Measurements from ENCODE around the gene ANKS1B. TPM values are rescaled to one million over a fixed set of nuclear protein-coding genes. Genes with fewer than 3 reads are reported as not detected.

ANKS1B gene
- total RNA-seq, 4 donors from 2014 or later, result 34.5 to 81.9 (median 71.1) TPM

GRCh38 chr12:98997899-98998298 lies 986.8 kb downstream of the ANKS1B start:
- 86 to 88% methylated on average over 1 of the region's 1 CpG for WGBS, 2 donors
- intact Hi-C loops (cut with DNase I), result no loop called here

GRCh38 chr12:98990648-98991047 lies 994.1 kb downstream of the ANKS1B start:
- Histone ChIP-seq H3K27me3 (no peaks in the 10 kb centered on the region), H3K27ac (no peak overlapping the region), H3K36me3 (no peaks in the 10 kb centered on the region), H3K4me3 (replicated peaks in 1 of 3) (no peak overlapping the region), H3K9me3 (no peaks in the 10 kb centered on the region), H3K4me1 (no peaks in the 10 kb centered on the region)
- intact Hi-C loops (cut with DNase I), result no loop called here
- TF ChIP-seq, protein P1, sequence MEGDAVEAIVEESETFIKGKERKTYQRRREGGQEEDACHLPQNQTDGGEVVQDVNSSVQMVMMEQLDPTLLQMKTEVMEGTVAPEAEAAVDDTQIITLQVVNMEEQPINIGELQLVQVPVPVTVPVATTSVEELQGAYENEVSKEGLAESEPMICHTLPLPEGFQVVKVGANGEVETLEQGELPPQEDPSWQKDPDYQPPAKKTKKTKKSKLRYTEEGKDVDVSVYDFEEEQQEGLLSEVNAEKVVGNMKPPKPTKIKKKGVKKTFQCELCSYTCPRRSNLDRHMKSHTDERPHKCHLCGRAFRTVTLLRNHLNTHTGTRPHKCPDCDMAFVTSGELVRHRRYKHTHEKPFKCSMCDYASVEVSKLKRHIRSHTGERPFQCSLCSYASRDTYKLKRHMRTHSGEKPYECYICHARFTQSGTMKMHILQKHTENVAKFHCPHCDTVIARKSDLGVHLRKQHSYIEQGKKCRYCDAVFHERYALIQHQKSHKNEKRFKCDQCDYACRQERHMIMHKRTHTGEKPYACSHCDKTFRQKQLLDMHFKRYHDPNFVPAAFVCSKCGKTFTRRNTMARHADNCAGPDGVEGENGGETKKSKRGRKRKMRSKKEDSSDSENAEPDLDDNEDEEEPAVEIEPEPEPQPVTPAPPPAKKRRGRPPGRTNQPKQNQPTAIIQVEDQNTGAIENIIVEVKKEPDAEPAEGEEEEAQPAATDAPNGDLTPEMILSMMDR (IDR thresholded peaks at IDR 0.05), result no peak
- no peak for TF ChIP-seq POLR2A (IDR thresholded peaks at IDR 0.05)
- 81 to 85% methylated on average over 3 of the region's 3 CpGs for WGBS, 2 donors
- DNase-seq, result no peak

More at GRCh38 chr12:98997899-98998298, 986.8 kb downstream of the ANKS1B start:
- no peak overlapping the region for H3K27ac ChIP-seq
- no peak for DNase-seq
- H3K9me3 ChIP-seq, result no peaks in the 10 kb centered on the region
- H3K4me1 ChIP-seq, result no peaks in the 10 kb centered on the region
- TF ChIP-seq, protein P1 (IDR thresholded peaks at IDR 0.05), result no peak
- TF ChIP-seq POLR2A (IDR thresholded peaks at IDR 0.05), result no peak
- H3K27me3 ChIP-seq, result no peaks in the 10 kb centered on the region
- no peak overlapping the region for H3K4me3 ChIP-seq (replicated peaks in 1 of 3)
- H3K36me3 ChIP-seq, result no peaks in the 10 kb centered on the region

DNA sequence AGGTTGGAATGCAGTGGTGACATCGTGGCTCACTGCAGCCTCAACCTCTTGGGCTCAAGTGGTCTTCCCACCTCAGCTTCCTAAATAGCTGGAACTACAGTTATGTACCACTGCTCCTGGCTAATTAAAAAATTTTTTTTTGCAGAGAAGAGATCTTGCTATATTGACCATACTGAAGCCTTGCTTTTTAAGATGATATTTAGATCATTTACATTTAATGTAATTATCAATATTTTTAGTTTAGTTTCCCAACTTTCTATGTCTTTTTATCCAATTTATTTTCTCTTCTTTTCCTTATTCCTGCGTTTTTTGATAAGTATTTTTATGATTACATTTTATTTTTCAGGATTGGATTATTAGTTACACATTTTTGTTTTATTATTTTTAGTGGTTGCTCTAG lies 999.6 kb downstream of the ANKS1B start:
- no peaks in the 10 kb centered on the region for H3K36me3 ChIP-seq
- no peak overlapping the region for H3K4me3 ChIP-seq (replicated peaks in 1 of 3)
- DNase-seq, result no peak
- intact Hi-C loops (cut with DNase I), result no loop called here
- H3K4me1 ChIP-seq, result no peaks in the 10 kb centered on the region
- TF ChIP-seq, protein P1 (IDR thresholded peaks at IDR 0.05), result no peak
- TF ChIP-seq POLR2A (IDR thresholded peaks at IDR 0.05), result no peak
- 73 to 81% methylated on average over 2 of the region's 2 CpGs for WGBS, 2 donors
- H3K27ac ChIP-seq, result no peak overlapping the region
- no peaks in the 10 kb centered on the region for H3K27me3 ChIP-seq
- no peaks in the 10 kb centered on the region for H3K9me3 ChIP-seq

GRCh38 chr12:98983647-98984046 lies 1001.1 kb downstream of the ANKS1B start:
- intact Hi-C loops (cut with DNase I), result no loop called here
- no peaks in the 10 kb centered on the region for H3K4me1 ChIP-seq
- TF ChIP-seq POLR2A (IDR thresholded peaks at IDR 0.05), result no peak
- TF ChIP-seq, protein P1 (IDR thresholded peaks at IDR 0.05), result no peak
- no peak for DNase-seq
- no peaks in the 10 kb centered on the region for H3K36me3 ChIP-seq
- no peaks in the 10 kb centered on the region for H3K27me3 ChIP-seq
- no peak overlapping the region for H3K27ac ChIP-seq
- no peak overlapping the region for H3K4me3 ChIP-seq (replicated peaks in 1 of 3)
- 90% methylated on average over 1 of the region's 1 CpG for WGBS, 2 donors
- H3K9me3 ChIP-seq, result no peaks in the 10 kb centered on the region

GRCh38 chr12:98980508-98980907 lies 1004.2 kb downstream of the ANKS1B start:
- intact Hi-C loops (cut with DNase I), result no loop called here
- no peaks in the 10 kb centered on the region for H3K9me3 ChIP-seq
- H3K36me3 ChIP-seq, result no peaks in the 10 kb centered on the region
- H3K27ac ChIP-seq, result no peak overlapping the region
- H3K27me3 ChIP-seq, result no peaks in the 10 kb centered on the region
- TF ChIP-seq, protein P1 (IDR thresholded peaks at IDR 0.05), result no peak
- TF ChIP-seq POLR2A (IDR thresholded peaks at IDR 0.05), result no peak
- H3K4me3 ChIP-seq (replicated peaks in 1 of 3), result no peak overlapping the region
- H3K4me1 ChIP-seq, result no peaks in the 10 kb centered on the region
- DNase-seq, result no peak

All from thyroid gland (tissue), 4 donors.